CD4-positive, alpha-beta memory T cell (primary cell): ENCODE measurements around the gene DOCK4. TPM values are rescaled to one million over a fixed set of nuclear protein-coding genes. Genes with fewer than 3 reads are reported as not detected.
A peak's percentile ranks its signal among the peaks of the same experiment; 100 is the strongest.

ENCODE experiments used
- CTCF ChIA-PET: fragments of 350-600 bp; sonication (Branson Sonifier 250); formaldehyde crosslinking; loops from one replicate; lab custom pipeline; 2021; ENCODE audit warnings: inconsistent platforms; ENCODE audit not compliant: partially characterized antibody; lab: Charles Lee
- POLR2A ChIA-PET: fragments of 350-600 bp; sonication (Branson Sonifier 250); formaldehyde crosslinking; loops from one replicate; lab custom pipeline; 2021; ENCODE audit not compliant: partially characterized antibody; lab: Charles Lee
- DNase-seq, 5 donors: peaks; one replicate each; pipeline versions ENCODE4 v3.0.0 to v3.0.0-alpha.2; 2020 to 2022; ENCODE audit warnings: mixed read lengths in 1 of 5
- H3K27ac ChIP-seq: one replicate; pipeline ENCODE4 v1.7.0; 2013; ENCODE audit warnings: low read depth, low read length
- H3K27me3 ChIP-seq: 2 replicates; pipeline ENCODE4 v1.7.0; 2013; ENCODE audit warnings: mild to moderate bottlenecking, low read length, moderate library complexity; ENCODE audit not compliant: insufficient read depth
- H3K36me3 ChIP-seq: 2 replicates; pipeline ENCODE4 v1.7.0; 2013; ENCODE audit warnings: mild to moderate bottlenecking, low read length, moderate library complexity; ENCODE audit not compliant: insufficient read depth
- H3K4me1 ChIP-seq: 2 replicates; pipeline ENCODE4 v1.7.0; 2013; ENCODE audit warnings: mild to moderate bottlenecking, low read length, moderate library complexity; ENCODE audit not compliant: insufficient read depth
- H3K4me3 ChIP-seq, 2 donors: one replicate each; pipeline ENCODE4 v1.7.0; 2013; ENCODE audit warnings: low read length in 2 of 2, mild to moderate bottlenecking in 1 of 2
- H3K9me3 ChIP-seq, 2 donors: one replicate each; pipeline ENCODE4 v1.7.0; 2013; ENCODE audit warnings: low read length in 2 of 2, control low read depth in 1 of 2; ENCODE audit not compliant: control insufficient read depth in 1 of 2
- H3K27ac Mint-ChIP-seq, 7 donors: one replicate each; pipeline ENCODE4 v1.8.0; 2020 to 2021; ENCODE audit warnings: mixed read lengths in 7 of 7, mild to moderate bottlenecking in 6 of 7, inconsistent platforms in 3 of 7, moderate library complexity in 3 of 7
- H3K27me3 Mint-ChIP-seq, 2 donors: one replicate each; pipeline ENCODE4 v1.8.0; 2020 to 2021; ENCODE audit warnings: mixed read lengths in 2 of 2
- H3K36me3 Mint-ChIP-seq, 2 donors: one replicate each; pipeline ENCODE4 v1.8.0; 2020 to 2021; ENCODE audit warnings: mixed read lengths in 2 of 2, inconsistent platforms in 1 of 2, mild to moderate bottlenecking in 1 of 2
- H3K4me1 Mint-ChIP-seq, 4 donors: one replicate each; pipeline ENCODE4 v1.8.0; 2020 to 2021; ENCODE audit warnings: mixed read lengths in 4 of 4, mild to moderate bottlenecking in 1 of 4
- H3K4me3 Mint-ChIP-seq, 8 donors: one replicate each; pipeline ENCODE4 v1.8.0; 2020 to 2021; ENCODE audit warnings: mixed read lengths in 8 of 8, mild to moderate bottlenecking in 7 of 8, moderate library complexity in 6 of 8, inconsistent platforms in 3 of 8
- H3K9me3 Mint-ChIP-seq, 8 donors: one replicate each; pipeline ENCODE4 v1.8.0; 2020 to 2021; ENCODE audit warnings: mixed read lengths in 8 of 8, mild to moderate bottlenecking in 5 of 8, inconsistent platforms in 3 of 8, moderate library complexity in 1 of 8
- intact Hi-C: fragments of 100-400 bp; cut with micrococcal nuclease; formaldehyde crosslinking; loops from one replicate; pipeline ENCODE4 v1.15.1; 2023
- polyA plus RNA-seq, 2 donors: library from polyadenylated mRNA; unstranded; fragments of 300-500 nt; fragmentation: Illumina TruSeq; gene quantifications; one replicate each; pipeline ENCODE4 v1.2.3, GENCODE V29; 2021
- total RNA-seq, 2 experiments: library from RNA; stranded (reverse); gene quantifications; one replicate each; pipeline ENCODE4 v1.2.3, GENCODE V29; 2021

The DOCK4 gene
- total and polyA plus RNA-seq, 4 experiments from 2014 or later: 0.47 to 1.5 (median 1.2) TPM; not detected in 1

- Histone ChIP-seq H3K27me3 (no peaks in the 10 kb centered on the region), H3K27ac (no peak overlapping the region), H3K9me3 (no peaks in the 10 kb centered on the region), H3K4me1 (no peaks in the 10 kb centered on the region), H3K36me3 (no peaks in the 10 kb centered on the region), H3K4me3 (no peak overlapping the region)
- Mint-ChIP-seq H3K9me3 (no peaks in the 10 kb centered on the region), H3K4me1 (no peaks in the 10 kb centered on the region), H3K27ac (no peak overlapping the region), H3K27me3 (peaks cover 4 to 6% of the 10 kb centered on the region in 2 donors), H3K4me3 (no peak overlapping the region), H3K36me3 (no peaks in the 10 kb centered on the region)
- ChIA-PET CTCF (no interaction called here), POLR2A (no interaction called here)
- intact Hi-C loops: no loop called here
- DNase-seq: no peak
Observed at GRCh38 chr7:111758332-111758731, 447.9 kb downstream of the DOCK4 start.

- Mint-ChIP-seq H3K4me1 (no peaks in the 10 kb centered on the region), H3K27me3 (peaks cover 4 to 6% of the 10 kb centered on the region in 2 donors), H3K4me3 (no peak overlapping the region), H3K36me3 (no peaks in the 10 kb centered on the region), H3K27ac (no peak overlapping the region), H3K9me3 (no peaks in the 10 kb centered on the region)
- ChIA-PET POLR2A (no interaction called here), CTCF (interaction anchor here (1.4 to 5.4 kb wide), 2 partner anchors 20 to 30 kb away, joined by 6 to 20 read pairs; no protein-coding TSS in a partner anchor)
- intact Hi-C loops: no loop called here
- Histone ChIP-seq H3K4me1 (no peaks in the 10 kb centered on the region), H3K27me3 (no peaks in the 10 kb centered on the region), H3K36me3 (no peaks in the 10 kb centered on the region), H3K9me3 (no peaks in the 10 kb centered on the region), H3K27ac (no peak overlapping the region), H3K4me3 (no peak overlapping the region)
- DNase-seq: no peak
Observed at GRCh38 chr7:111756687-111757178, 449.5 kb downstream of the DOCK4 start.

GRCh38 chr7:111755383-111755782 is 450.8 kb downstream of the DOCK4 start:
- H3K36me3 Mint-ChIP-seq: no peaks in the 10 kb centered on the region
- no peaks in the 10 kb centered on the region for H3K4me1 Mint-ChIP-seq
- no peak overlapping the region for H3K4me3 Mint-ChIP-seq
- H3K36me3 ChIP-seq: no peaks in the 10 kb centered on the region
- CTCF ChIA-PET: interaction anchor here (1.2 to 5.4 kb wide), 3 partner anchors 14 to 21 kb away, joined by 4 to 20 read pairs (median 9); no protein-coding TSS in a partner anchor
- DNase-seq: no peak
- no peaks in the 10 kb centered on the region for H3K9me3 Mint-ChIP-seq
- H3K27ac Mint-ChIP-seq: no peak overlapping the region
- no peaks in the 10 kb centered on the region for H3K27me3 ChIP-seq
- no peak overlapping the region for H3K4me3 ChIP-seq
- intact Hi-C loops: no loop called here
- POLR2A ChIA-PET: no interaction called here
- no peaks in the 10 kb centered on the region for H3K9me3 ChIP-seq
- no peaks in the 10 kb centered on the region for H3K4me1 ChIP-seq
- H3K27me3 Mint-ChIP-seq: peaks cover 4 to 6% of the 10 kb centered on the region in 2 donors
- no peak overlapping the region for H3K27ac ChIP-seq

DNA sequence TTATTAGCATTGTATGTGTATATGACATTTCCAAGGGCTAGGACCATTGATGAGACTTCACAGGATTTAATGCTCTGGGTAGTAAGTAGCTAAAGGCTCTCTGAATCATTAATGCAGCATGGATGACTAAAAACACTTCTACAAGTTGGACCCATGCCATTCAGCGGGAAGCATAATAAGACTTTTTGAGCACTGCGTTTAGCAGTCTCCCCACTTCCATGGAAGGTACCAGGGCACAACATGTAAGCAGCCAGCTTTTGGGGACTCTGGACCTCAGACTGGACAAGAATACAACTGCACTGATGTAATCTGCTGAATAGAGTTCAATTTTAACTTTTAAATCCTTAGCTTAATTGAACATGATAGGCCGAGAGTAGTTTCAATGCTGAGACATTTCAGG is 452.2 kb downstream of the DOCK4 start:
- no peak overlapping the region for H3K27ac Mint-ChIP-seq
- intact Hi-C loops: no loop called here
- no peaks in the 10 kb centered on the region for H3K27me3 ChIP-seq

GRCh38 chr7:111752022-111752582 is 454.1 kb downstream of the DOCK4 start:
- Mint-ChIP-seq H3K27me3 (peaks cover 6 to 9% of the 10 kb centered on the region in 2 donors), H3K4me1 (no peaks in the 10 kb centered on the region), H3K36me3 (no peaks in the 10 kb centered on the region), H3K27ac (no peak overlapping the region), H3K4me3 (no peak overlapping the region), H3K9me3 (peaks cover 0 to 2% (median 0%) of the 10 kb centered on the region in 8 donors)
- H3K4me1 ChIP-seq: no peaks in the 10 kb centered on the region
- DNase-seq: peak; percentile 35 to 53 (median 45)
- ChIA-PET POLR2A (no interaction called here), CTCF (interaction anchor here (0.6 to 5.4 kb wide), 11 partner anchors 8 to 746 kb away, joined by 3 to 20 read pairs (median 6); no protein-coding TSS in a partner anchor)
- H3K36me3 ChIP-seq: no peaks in the 10 kb centered on the region
- H3K27me3 ChIP-seq: no peaks in the 10 kb centered on the region
- no peak overlapping the region for H3K27ac ChIP-seq
- H3K9me3 ChIP-seq: no peaks in the 10 kb centered on the region
- no peak overlapping the region for H3K4me3 ChIP-seq
- intact Hi-C loops: loop anchor here (1.0 kb wide), 1 partner anchor 744 kb away; no protein-coding TSS in a partner anchor

More for the DNA sequence above, 452.2 kb downstream of the DOCK4 start:
- POLR2A ChIA-PET: no interaction called here
- Histone ChIP-seq H3K9me3 (no peaks in the 10 kb centered on the region), H3K36me3 (no peaks in the 10 kb centered on the region), H3K27ac (no peak overlapping the region), H3K4me3 (no peak overlapping the region), H3K4me1 (no peaks in the 10 kb centered on the region)
- no peaks in the 10 kb centered on the region for H3K9me3 Mint-ChIP-seq
- H3K27me3 Mint-ChIP-seq: peaks cover 4 to 6% of the 10 kb centered on the region in 2 donors
- H3K4me3 Mint-ChIP-seq: no peak overlapping the region
- no peaks in the 10 kb centered on the region for H3K4me1 Mint-ChIP-seq
- H3K36me3 Mint-ChIP-seq: no peaks in the 10 kb centered on the region
- CTCF ChIA-PET: interaction anchor here (0.8 to 5.4 kb wide), 9 partner anchors 10 to 744 kb away, joined by 3 to 20 read pairs (median 6); no protein-coding TSS in a partner anchor
- no peak for DNase-seq

DNA sequence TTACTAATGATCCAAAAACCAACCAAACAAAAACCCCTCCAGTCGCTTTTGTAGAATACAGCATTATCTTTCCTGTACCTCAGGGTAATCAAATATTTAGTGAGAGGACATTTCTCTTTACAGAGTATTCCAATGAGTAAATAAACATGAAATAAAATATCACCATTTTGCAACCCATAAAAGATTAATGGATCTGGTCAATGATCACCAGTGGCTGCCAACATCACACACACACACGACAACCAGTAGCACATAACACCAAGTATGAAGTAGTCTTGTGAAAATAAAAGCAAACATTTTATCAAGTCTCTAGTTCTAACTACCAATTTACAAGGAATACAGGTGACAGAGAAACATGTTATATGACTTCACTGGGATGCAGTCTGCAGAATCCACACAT is 455.3 kb downstream of the DOCK4 start:
- Histone ChIP-seq H3K9me3 (no peaks in the 10 kb centered on the region), H3K27me3 (no peaks in the 10 kb centered on the region), H3K27ac (no peak overlapping the region), H3K36me3 (no peaks in the 10 kb centered on the region), H3K4me1 (no peaks in the 10 kb centered on the region), H3K4me3 (no peak overlapping the region)
- Mint-ChIP-seq H3K36me3 (no peaks in the 10 kb centered on the region), H3K4me1 (no peaks in the 10 kb centered on the region), H3K4me3 (no peak overlapping the region), H3K27ac (no peak overlapping the region), H3K9me3 (peaks cover 0 to 2% (median 0%) of the 10 kb centered on the region in 8 donors), H3K27me3 (peaks cover 7 to 9% of the 10 kb centered on the region in 2 donors)
- POLR2A ChIA-PET: no interaction called here
- intact Hi-C loops: no loop called here
- no peak for DNase-seq
- CTCF ChIA-PET: interaction anchor here (3.5 kb wide), 1 partner anchor 10 kb away, joined by 9 read pairs; no protein-coding TSS in a partner anchor

DNA sequence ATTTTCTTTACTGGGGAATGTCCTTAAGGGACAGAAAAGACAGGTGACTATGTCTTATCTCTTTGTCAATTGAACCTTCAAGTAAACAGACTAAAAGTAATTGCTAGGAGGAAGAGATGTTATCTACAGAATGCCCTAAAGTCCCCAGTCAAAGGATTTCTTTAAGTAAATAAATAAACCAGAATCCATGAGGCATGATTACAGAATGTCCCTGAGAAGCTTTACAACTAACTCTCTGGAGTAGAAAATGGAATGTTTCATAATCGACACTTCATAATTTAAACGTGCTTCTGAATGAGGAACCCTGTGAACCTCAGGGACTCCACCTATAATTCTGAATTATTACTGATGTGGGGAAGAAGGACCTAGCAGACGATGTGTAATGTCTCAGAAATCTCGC is 456.0 kb downstream of the DOCK4 start:
- H3K4me1 ChIP-seq: no peaks in the 10 kb centered on the region
- ChIA-PET CTCF (interaction anchor here (1.9 to 3.5 kb wide), 2 partner anchors 10 to 14 kb away, joined by 5 to 9 read pairs; no protein-coding TSS in a partner anchor), POLR2A (no interaction called here)

More for the DNA sequence above, 456.0 kb downstream of the DOCK4 start:
- Histone ChIP-seq H3K36me3 (no peaks in the 10 kb centered on the region), H3K4me3 (no peak overlapping the region), H3K27ac (no peak overlapping the region), H3K9me3 (no peaks in the 10 kb centered on the region), H3K27me3 (no peaks in the 10 kb centered on the region)
- Mint-ChIP-seq H3K4me1 (no peaks in the 10 kb centered on the region), H3K27me3 (peaks cover 5 to 7% of the 10 kb centered on the region in 2 donors), H3K9me3 (peaks cover 0 to 2% (median 0%) of the 10 kb centered on the region in 8 donors), H3K4me3 (no peak overlapping the region), H3K27ac (no peak overlapping the region), H3K36me3 (no peaks in the 10 kb centered on the region)
- intact Hi-C loops: no loop called here
- DNase-seq: no peak
